22Rv1 (cell line): ENCODE results near the gene ZBTB8A.
"Not testable (repeated sequence)": the region's sequence is repeated elsewhere in the genome, so short reads cannot be mapped to it uniquely, and the experiment has no call there.

Source experiments
- CTCF ChIP-seq: fragments of 450-650 bp; IDR thresholded peaks from 2 replicates; pipeline ENCODE4 v1.5.1; 2017; ENCODE audit warnings: mild to moderate bottlenecking
- ZFX ChIP-seq: fragments of 450-650 bp; IDR thresholded peaks from 2 replicates; pipeline ENCODE4 v1.6.1; 2017; ENCODE audit warnings: antibody characterized with exemption, borderline replicate concordance

GRCh38 chr1:32630173-32630572 lies 90.9 kb downstream of the ZBTB8A start:
- TF ChIP-seq CTCF, ZFX: not testable (repeated sequence)
